IPS-11a (cell line): ENCODE results near the gene AKNA.
"Not testable (repeated sequence)": the region's sequence is repeated elsewhere in the genome, so short reads cannot be mapped to it uniquely, and the experiment has no call there.

Experiments
- H3K4me3 ChIP-seq: one replicate; pipeline ENCODE4 v1.5.1; 2013; ENCODE audit warnings: low read depth, low read length, control low read depth

Gene AKNA

GRCh38 chr9:114341152-114341830, 46.5 kb downstream of the AKNA start:
- no peak overlapping the region for H3K4me3 ChIP-seq

- H3K4me3 ChIP-seq, result no peak overlapping the region
Measured at GRCh38 chr9:114339130-114339908, 48.5 kb downstream of the AKNA start.

GRCh38 chr9:114338187-114338586, 49.6 kb downstream of the AKNA start:
- H3K4me3 ChIP-seq, result no peak overlapping the region

GRCh38 chr9:114336699-114337395, 50.9 kb downstream of the AKNA start:
- H3K4me3 ChIP-seq, result no peak overlapping the region

- no peak overlapping the region for H3K4me3 ChIP-seq
Measured at GRCh38 chr9:114336157-114336556, 51.6 kb downstream of the AKNA start.

GRCh38 chr9:114335745-114336144, 52.0 kb downstream of the AKNA start:
- H3K4me3 ChIP-seq, result no peak overlapping the region

- no peak overlapping the region for H3K4me3 ChIP-seq
Measured at GRCh38 chr9:114334490-114334889, 53.3 kb downstream of the AKNA start.

GRCh38 chr9:114333718-114334117, 54.1 kb downstream of the AKNA start:
- H3K4me3 ChIP-seq, result not testable (repeated sequence)

- not testable (repeated sequence) for H3K4me3 ChIP-seq
Measured at GRCh38 chr9:114332474-114333040, 55.2 kb downstream of the AKNA start.

GRCh38 chr9:114331229-114332195, 56.3 kb downstream of the AKNA start:
- not testable (repeated sequence) for H3K4me3 ChIP-seq

- H3K4me3 ChIP-seq, result no peak overlapping the region
Measured at GRCh38 chr9:114330636-114331035, 57.1 kb downstream of the AKNA start.

- H3K4me3 ChIP-seq, result not testable (repeated sequence)
Measured at GRCh38 chr9:114329625-114330022, 58.2 kb downstream of the AKNA start, which contains the start of gene ORM2. TSS of gene ORM2 (plus strand) at chr9:114329869. CDS start at chr9:114329905, 36 bp downstream.

GRCh38 chr9:114328937-114329624, 58.7 kb downstream of the AKNA start:
- H3K4me3 ChIP-seq, result not testable (repeated sequence)

GRCh38 chr9:114328357-114328820, 59.4 kb downstream of the AKNA start:
- not testable (repeated sequence) for H3K4me3 ChIP-seq

- no peak overlapping the region for H3K4me3 ChIP-seq
Measured at GRCh38 chr9:114327749-114328148, 60.0 kb downstream of the AKNA start.

- H3K4me3 ChIP-seq, result not testable (repeated sequence)
Measured at GRCh38 chr9:114325684-114326254, 62.0 kb downstream of the AKNA start.

- H3K4me3 ChIP-seq, result not testable (repeated sequence)
Measured at GRCh38 chr9:114324965-114325364, 62.8 kb downstream of the AKNA start.

GRCh38 chr9:114324492-114324891, 63.3 kb downstream of the AKNA start:
- H3K4me3 ChIP-seq, result no peak overlapping the region

- not testable (repeated sequence) for H3K4me3 ChIP-seq
Measured at GRCh38 chr9:114323849-114324248, 63.9 kb downstream of the AKNA start.
